GM18511 (cell line): ENCODE data around the gene RAB11FIP4.
"Not testable (repeated sequence)": the region's sequence is repeated elsewhere in the genome, so short reads cannot be mapped to it uniquely, and the experiment has no call there.

Experiments used
- ATAC-seq: cut with Tn5 transposase; IDR thresholded peaks from one replicate; pipeline ENCODE4 v1.9.1; 2021; ENCODE audit warnings: mild to moderate bottlenecking, moderate library complexity; ENCODE audit not compliant: unreplicated experiment

RAB11FIP4 gene

GRCh38 chr17:31431852-31432658, 40.6 kb downstream of the RAB11FIP4 start:
- no peak for ATAC-seq

- no peak for ATAC-seq
These were observed 41.8 kb downstream of the RAB11FIP4 start for GRCh38 chr17:31433091-31433790.

- no peak for ATAC-seq
These were observed 42.6 kb downstream of the RAB11FIP4 start for GRCh38 chr17:31433811-31434726.

GRCh38 chr17:31434727-31435050, 43.2 kb downstream of the RAB11FIP4 start:
- no peak for ATAC-seq

GRCh38 chr17:31435581-31435980, 44.1 kb downstream of the RAB11FIP4 start:
- no peak for ATAC-seq

DNA sequence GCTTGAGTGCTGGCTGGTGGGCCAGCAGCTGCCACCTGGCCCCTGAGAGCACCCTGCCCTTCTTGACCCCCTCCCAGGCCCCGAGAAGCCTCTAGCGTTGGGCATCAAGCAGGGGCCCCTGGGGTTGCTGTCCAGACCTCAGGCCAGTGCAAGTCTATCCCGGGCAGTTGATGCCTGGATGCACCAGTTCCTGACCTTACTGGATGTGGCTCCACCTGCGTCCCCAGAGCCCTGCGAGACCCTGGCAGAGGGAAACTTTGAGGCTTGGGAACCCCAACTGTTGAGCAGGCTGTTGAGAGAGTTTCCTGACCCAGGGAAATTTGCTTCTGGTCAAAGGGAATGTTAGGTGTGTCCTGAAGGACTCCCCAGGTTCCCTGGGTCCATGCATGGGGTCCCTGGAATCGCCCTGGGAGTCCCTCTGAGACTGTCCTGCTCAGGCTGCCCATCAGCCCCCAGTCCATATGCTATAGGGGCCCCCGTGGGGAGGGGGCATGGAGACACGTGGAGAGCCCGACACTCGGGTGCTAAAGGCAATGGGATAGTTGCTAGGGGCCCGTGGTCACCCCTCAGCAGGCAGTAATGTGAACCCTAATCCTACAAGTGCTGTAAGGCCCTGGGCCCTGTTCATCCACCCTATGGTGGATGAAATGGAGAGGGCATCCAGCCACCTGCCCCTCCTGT, 46.4 kb downstream of the RAB11FIP4 start:
- no peak for ATAC-seq

GRCh38 chr17:31439716-31440115, 48.2 kb downstream of the RAB11FIP4 start:
- ATAC-seq, result no peak

DNA sequence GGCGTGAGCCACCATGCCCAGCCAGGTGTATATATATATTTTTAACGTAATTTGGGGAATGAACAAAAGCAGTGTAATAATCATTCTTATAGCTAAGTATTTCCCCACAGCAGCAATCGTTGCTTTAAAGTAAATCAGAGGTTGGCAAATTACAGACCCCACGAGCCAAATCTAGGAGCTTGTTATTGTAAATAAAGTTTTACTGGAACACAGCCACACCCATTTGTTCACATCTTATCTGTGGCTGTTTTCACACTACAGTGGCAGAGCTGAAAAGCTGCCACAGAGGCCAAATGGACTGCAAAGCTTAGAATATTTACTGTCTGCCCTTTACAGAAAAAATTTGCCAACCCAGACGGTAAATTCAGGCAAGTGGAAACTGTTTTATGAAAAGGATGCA, 50.8 kb downstream of the RAB11FIP4 start:
- ATAC-seq, result no peak

DNA sequence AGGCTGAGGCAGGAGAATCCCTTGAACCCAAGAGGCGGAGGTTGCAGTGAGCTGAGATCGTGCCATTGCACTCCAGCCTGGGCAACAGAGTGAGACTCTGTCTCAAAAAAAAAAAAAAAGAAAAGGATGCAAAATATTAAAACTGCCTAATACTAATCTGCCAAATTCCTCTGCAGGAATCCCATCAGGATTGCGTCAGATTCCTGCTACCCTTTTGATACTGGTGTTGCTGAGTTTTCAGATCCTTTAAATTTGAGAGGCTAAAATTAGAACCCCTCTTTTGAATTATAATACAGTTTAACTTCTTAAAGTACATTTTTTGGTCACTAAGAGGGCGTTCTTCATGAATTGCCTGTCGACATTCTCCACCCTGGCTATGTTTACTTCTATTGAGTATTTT, 51.4 kb downstream of the RAB11FIP4 start:
- ATAC-seq, result not testable (repeated sequence)

- ATAC-seq, result no peak
These were observed 51.9 kb downstream of the RAB11FIP4 start for GRCh38 chr17:31443386-31443785.

- ATAC-seq, result no peak
These were observed 52.6 kb downstream of the RAB11FIP4 start for GRCh38 chr17:31444026-31444425.

- ATAC-seq, result no peak
These were observed 54.9 kb downstream of the RAB11FIP4 start for GRCh38 chr17:31446195-31446967.

- no peak for ATAC-seq
These were observed 57.1 kb downstream of the RAB11FIP4 start for GRCh38 chr17:31448467-31449077.

- ATAC-seq, result no peak
These were observed 57.6 kb downstream of the RAB11FIP4 start for GRCh38 chr17:31449111-31449510.

DNA sequence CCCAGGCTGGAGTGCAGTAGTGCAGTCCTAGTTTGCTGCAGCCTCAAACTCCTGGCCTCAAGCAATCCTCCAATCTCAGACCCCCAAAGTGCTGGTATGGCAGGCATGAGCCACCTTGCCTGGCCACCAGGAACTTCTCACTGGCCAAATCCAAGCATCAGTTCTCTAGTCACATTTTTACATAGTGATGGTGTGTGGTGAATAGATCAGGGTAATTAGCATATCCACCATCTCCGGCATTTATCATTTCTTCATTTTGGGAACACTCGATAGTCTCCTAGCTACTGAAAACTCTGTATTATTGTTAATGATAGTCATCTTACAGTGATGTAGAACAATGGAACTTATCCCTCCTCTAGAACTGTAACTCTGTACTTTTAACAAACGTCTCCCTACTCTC, 58.3 kb downstream of the RAB11FIP4 start:
- no peak for ATAC-seq

DNA sequence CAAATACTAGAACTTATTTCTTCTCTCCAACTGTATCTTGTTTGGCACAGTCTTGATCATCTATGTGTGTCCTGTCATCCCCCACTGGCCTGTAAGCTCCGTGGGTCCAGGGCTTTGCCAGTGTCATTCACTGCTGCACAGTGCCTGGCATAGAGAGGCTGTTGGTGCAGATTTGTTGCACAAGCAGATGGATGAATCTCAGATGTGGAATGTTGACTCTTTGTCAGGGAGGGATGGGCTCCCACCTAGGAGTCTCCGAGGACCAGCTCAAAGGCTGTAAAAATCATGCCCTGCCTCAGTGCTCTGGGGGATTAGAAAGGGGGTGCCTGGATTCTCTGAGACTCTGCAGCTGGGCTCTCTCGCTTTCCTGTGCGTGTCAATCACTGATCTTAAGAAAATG, 60.6 kb downstream of the RAB11FIP4 start:
- ATAC-seq, result no peak

DNA sequence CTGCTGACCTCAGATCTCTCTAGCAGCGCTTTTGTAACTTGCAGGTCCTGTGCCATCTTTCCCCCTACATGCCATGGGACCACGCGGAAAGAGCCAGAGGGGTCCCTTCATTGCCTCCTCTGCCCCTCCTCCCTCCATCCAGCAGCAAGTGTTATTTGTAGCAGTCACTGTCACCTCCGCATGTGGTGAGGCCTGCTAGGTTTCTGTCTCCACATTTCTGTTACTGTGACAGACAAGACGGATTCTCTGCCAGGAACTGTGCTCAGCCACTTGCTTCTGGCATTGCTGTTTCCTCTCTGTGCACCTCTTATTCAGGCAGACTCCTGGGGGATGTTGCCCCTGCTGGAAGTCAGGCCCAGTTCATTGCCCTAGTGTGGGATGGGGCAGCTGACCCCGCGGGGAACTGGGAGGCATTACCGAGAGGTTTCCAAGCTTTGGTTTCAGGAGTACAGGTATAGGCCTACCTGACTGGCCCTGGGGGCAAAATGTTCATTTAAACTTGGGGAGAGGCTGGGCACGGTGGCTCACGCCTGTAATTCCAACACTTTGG, 61.2 kb downstream of the RAB11FIP4 start:
- no peak for ATAC-seq

DNA sequence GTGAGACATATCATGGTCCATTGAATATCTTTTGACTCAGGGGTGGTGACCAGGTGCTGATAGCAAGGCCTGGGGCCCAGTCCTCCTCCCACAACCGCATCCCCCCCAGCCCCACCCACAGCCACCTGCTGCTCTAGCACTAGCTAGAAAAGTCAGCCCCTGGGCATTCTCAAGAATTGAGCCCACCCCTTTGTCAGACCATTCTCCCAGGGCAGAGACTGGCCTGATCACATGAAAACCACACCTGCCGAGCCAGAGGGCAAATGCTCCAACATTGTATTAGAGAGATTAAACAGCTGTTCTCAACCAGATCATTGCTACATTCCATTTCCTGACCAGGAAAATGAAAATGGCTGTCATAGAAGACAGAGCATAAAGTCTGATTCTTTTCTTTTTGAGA, 62.4 kb downstream of the RAB11FIP4 start:
- no peak for ATAC-seq

- no peak for ATAC-seq
These were observed 65.3 kb downstream of the RAB11FIP4 start for GRCh38 chr17:31456814-31457213.
